Tibial nerve (tissue), 4 donors: ENCODE measurements around the gene SMIM12.

Experiments used
- EP300 ChIP-seq, 2 donors: sonication (generic); formaldehyde crosslinking; IDR thresholded peaks; one replicate each; pipeline ENCODE4 v1.6.1; 2017; ENCODE audit warnings: antibody characterized with exemption in 2 of 2, mild to moderate bottlenecking in 1 of 2
- POLR2A ChIP-seq, 2 donors: fragments of 450-650 bp; IDR thresholded peaks; one replicate each; pipeline ENCODE4 v1.6.1; 2017; ENCODE audit warnings: antibody characterized with exemption in 2 of 2, mild to moderate bottlenecking in 2 of 2, moderate library complexity in 2 of 2
- TF ChIP-seq, protein P1 (sequence below), 5 experiments: fragments of 200-600 bp in 3 of 5; fragments of 450-650 bp in 2 of 5; sonication (generic) in 3 of 5; IDR thresholded peaks; one replicate each; pipeline ENCODE4 v1.5.1; 2016 to 2019; ENCODE audit warnings: antibody characterized with exemption in 5 of 5, mild to moderate bottlenecking in 3 of 5, moderate library complexity in 2 of 5

DNA sequence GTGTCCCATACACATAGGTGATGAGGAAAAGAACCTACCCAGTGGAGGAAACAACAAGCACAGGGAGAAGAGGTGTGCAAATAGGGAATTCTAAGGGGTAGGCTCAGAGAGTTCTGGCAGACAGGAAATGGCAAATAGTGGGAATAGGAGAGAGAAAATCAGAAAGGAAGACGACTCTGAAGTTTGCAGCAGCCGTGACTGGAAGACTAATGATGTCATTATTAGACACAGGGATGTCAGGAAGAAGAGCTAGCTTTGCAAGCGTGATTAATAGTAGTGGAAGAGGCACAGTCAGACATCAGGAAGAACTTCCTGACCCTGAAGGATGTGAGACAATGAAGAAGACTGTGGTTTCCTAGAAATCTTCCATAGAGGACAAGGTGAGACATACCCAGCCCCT is 48.8 kb upstream of the SMIM12 start:
- TF ChIP-seq, protein P1, sequence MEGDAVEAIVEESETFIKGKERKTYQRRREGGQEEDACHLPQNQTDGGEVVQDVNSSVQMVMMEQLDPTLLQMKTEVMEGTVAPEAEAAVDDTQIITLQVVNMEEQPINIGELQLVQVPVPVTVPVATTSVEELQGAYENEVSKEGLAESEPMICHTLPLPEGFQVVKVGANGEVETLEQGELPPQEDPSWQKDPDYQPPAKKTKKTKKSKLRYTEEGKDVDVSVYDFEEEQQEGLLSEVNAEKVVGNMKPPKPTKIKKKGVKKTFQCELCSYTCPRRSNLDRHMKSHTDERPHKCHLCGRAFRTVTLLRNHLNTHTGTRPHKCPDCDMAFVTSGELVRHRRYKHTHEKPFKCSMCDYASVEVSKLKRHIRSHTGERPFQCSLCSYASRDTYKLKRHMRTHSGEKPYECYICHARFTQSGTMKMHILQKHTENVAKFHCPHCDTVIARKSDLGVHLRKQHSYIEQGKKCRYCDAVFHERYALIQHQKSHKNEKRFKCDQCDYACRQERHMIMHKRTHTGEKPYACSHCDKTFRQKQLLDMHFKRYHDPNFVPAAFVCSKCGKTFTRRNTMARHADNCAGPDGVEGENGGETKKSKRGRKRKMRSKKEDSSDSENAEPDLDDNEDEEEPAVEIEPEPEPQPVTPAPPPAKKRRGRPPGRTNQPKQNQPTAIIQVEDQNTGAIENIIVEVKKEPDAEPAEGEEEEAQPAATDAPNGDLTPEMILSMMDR (IDR thresholded peaks at IDR 0.05), result no peak
- no peak for TF ChIP-seq EP300 (IDR thresholded peaks at IDR 0.05)
- no peak for TF ChIP-seq POLR2A (IDR thresholded peaks at IDR 0.05)
